NCI-H128 (cell line): Measurements from ENCODE around the gene RPS6KA5.
"Not testable (repeated sequence)": the region's sequence is repeated elsewhere in the genome, so short reads cannot be mapped to it uniquely, and the experiment has no call there.

ENCODE experiments used
- DNase-seq: peaks from one replicate; lab custom pipeline; 2025; ENCODE audit not compliant: unreplicated experiment; lab: John Stamatoyannopoulos, UW

RPS6KA5 gene

DNA sequence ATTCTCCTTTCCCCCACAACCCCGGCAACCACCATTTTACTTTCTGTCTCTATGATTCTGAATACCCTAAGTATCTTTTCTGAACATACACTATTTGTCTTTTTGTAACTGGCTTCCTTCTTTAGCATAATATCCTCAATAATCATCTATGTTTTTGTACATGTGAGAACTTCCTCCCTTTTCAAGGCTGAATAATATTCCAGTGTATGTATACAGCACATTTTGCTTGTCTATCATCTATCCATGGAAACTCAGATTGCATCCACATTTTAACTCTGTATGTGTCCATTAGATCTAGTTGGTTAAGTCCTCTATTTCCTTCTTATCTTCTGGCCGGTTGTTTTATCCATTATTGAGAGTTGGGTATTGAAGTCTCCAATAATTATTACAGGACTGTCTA, 180.2 kb downstream of the RPS6KA5 start:
- no peak for DNase-seq

DNA sequence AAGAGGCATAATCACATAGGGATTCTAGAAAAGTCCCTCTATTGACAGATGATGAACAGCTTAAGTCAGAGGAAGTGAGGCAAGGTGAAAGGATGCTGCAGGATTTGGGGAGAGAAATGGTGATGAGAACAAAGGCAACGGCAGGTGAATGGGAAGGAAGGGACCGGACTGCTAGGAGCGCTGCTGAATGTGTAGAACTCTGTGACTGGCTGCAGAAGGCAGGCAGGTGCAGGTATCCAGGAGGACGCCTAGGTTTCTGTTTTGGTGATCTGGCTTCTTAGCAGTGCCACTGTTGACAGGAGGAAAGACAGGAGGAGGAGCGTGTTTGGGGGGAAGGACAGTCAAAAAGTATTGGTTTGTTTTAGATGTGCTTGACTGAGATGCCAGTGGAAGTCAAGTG, 185.8 kb downstream of the RPS6KA5 start:
- no peak for DNase-seq

DNA sequence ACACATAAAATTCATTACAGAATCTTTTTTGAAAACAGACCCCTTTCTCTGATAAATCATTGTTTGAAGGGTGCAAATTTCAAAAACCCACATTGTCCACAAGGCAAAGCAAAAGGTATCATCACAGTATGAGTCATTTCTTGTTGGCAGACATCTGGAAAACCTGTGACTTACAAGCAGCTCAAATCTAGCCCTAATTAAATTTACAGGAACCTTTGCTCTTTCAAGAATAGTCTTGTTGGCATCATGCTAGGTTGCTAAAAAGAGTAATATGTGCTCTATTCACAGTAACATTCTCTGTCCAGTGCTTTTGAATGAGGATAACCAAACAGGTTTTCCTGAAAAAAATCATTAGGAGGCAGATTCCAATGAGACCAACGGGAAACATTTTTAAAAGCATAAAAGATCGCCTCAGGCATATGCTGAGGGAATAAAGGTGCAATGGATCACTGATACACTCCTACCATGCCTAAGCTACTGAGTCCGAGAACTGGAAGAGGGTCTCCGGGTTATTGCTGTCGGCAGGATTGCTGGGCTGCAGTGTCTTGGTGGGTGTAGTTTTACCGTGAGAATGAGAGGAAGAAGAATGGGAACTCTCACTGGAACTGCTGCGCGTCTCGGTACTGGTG, 188.7 kb downstream of the RPS6KA5 start:
- DNase-seq = no peak

DNA sequence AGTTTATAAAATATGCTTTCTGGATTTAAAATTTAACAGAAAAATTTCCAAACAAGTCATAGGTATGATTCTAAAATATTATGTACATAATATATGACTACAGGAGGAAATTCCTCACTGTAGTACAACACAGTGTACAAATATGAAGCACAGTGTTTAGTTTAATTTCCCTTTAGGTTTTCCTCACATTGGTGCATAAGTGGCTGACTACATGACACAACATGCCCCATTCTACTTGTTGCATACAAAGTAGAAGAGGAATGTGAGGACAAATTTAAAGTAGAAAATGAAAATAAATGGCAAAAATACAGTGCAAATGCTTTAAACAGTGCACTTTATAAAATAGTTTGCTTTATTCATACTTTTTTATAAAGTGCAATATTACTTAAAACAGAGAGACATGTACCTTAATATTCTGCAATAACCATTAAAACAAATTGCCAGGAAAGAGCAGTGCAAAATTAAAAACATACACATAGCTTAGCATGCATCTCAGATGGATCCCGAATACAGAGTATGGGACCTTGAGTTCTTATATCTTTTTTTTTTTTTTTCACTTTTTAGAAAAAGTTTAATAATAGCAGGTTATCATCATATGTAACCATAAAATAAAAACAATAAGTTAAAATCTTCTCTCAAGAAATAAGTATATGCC, 189.4 kb downstream of the RPS6KA5 start:
- DNase-seq = no peak

DNA sequence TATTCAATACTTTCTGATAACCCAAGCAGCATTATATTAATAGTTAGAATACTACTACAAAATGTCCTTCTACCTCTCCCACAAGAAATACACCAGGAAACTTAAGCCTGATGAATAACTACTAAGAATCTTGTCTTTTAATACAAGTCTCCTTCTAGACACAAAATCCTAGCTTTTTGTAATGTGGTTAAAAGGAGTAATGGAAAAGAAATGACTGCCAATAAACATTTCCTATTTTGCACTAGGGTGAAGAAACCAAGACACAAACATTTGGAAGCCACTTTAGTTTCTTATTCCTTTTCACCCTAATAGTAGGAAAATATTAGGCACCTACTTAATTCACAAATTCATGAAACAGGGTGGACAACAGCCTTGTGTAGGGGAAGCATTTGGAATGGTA, 192.9 kb downstream of the RPS6KA5 start:
- no peak for DNase-seq

DNA sequence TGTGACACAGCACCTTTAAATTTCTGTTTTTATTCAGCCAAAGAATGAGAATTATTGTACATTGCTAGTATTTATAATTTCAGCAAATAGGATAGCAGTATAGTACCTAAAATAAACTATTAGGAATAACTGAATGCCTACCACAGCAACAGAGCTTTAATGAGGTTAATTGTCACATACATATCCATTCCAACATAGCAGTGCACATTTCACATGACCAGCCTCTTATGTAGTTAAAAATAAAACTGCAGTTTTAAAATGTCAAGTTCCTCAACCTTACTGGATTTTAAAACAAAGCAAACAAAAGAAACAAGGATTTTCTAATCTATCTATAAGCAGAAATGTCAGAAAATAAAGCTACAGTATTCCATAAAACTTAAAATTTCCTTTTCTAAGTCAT, 193.6 kb downstream of the RPS6KA5 start:
- DNase-seq = no peak

DNA sequence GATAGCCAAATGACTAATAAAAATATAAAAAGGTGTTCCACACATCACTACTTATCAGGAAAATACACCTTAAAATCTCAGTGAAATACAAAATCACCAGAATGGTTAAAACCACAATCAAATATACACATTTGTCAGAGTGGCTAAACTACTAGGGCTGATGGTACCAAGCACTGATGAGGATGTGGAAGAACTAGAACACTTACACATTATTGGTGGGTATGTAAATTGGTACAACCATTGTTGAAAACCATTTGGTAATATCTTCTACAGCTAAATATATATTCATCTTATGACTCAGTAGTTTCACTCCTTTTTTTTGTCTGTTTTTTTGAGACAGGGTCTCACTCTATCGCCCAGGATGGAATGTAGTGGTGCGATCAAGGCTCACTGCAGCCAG, 195.7 kb downstream of the RPS6KA5 start:
- no peak for DNase-seq

DNA sequence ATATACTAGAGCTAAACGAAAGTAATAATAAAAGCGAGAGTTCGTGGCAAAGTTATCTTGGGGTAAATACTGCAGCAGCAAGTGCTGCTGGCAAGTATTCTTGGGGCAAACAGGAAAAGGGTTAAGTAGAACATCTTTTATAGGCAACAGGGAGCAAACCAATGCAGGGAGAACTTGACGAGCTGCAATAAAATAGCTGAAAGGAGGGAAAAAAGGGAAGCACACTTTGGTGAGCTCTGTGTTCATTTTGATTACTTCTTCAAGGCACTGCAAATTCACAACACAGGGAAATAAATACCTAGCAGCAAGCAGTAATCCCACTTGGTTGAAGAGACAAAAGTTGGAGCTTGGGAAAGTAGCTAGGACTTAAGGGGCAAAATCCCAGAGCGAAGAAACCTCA, 201.9 kb downstream of the RPS6KA5 start:
- no peak for DNase-seq

DNA sequence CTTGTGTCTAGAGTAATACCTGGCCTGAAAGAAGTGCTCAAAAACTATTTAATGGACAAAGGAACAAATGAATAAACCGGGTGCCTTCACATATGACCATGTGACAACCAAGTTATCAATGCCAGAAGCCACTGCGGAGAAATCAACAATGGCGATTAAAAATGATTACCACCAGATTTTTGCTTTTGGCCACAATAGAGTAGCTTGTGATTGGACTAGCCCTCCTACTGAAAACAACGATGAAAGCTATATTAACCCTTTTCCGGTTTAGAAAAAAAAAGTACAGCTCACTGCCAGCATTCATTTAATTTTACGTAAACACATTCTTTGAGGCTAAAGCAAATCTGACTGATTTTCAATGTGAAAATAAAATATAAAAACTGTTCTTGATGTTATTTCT, 202.6 kb downstream of the RPS6KA5 start:
- DNase-seq = no peak

DNA sequence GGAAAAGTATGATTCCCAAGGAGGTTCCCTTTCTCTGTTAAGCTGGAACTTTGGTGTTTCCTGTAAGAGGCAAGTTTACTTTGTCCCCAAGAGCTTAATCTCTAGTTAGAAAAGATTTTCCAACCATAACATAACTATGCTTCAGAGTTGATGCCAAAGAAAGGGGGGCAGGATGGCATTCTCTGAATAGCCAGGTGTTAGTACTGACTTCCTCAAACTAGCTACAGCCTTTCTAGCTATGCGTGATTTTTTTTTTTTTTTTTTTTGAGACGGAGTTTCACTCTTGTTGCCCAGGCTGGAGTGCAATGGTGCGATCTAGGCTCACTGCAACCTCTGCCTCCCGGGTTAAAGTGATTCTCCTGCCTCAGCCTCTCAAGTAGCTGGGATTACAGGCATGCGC, 204.3 kb downstream of the RPS6KA5 start:
- not testable (repeated sequence) for DNase-seq

DNA sequence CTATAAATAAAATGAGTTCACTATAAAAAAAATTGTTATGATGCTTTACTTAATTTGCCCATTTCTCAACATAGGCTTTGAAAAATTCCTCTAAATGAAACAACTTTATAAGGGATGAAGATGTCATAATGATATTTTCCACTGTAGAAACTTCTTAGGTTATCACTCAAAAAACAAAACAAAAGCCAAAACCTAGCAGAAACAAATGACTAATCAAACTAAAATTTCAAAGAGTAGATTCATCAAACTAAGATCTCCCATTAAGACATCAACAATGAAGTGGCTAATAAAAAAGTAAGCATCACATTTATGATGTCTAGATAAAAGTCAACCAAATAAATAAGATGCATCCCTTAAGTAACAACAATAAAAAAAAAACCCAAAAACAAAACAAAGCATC, 207.3 kb downstream of the RPS6KA5 start:
- no peak for DNase-seq

DNA sequence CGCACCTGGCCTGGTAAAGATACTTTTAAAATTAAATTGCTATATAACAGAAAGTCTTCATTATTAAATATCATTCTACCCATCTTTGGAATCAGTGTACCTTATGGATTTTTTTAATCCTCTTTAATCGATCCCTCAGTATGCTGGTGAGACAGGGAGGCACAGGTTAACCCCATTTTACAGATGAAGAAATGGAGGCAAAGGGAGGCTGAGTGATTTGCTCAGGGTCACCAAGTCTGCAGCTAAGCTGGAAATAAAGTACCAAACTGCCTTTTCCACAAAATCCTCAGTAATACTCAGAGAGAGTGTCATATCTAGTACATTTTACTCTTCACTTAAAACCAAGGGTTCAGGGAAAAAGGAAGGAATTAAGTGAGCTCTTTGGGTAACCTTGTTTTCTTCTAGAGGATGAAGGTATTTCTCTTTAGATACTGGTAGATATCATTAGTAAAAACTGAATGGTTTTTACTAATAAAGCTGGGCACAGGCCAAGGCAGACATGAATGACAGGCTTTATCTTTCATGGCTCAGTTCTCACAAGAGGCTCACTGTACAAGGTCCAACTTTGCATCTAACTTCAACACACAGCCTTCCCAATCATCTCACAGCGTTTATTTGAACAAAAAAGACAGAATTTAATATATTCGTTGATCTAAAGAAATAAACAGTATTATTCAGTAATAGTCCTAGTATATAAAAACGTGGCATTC, 209.0 kb downstream of the RPS6KA5 start:
- no peak for DNase-seq

DNA sequence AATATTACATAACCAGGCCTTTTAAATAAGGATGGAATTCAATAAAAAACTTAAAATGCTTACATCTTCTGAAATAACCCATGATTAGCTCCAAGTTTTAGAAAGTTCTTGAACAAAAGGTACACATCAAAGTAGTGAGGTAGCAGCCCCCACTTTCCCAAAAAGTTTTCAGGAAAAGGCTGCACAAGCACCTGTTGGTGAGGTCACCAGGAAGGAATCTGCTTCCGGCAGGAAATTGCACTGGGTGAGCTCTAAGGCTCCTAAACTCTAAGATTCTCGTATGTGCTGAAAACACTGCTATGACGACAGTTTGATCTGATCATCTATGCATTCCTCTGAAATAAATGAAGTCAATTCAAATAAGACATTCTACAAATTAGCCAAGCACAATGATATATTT, 210.0 kb downstream of the RPS6KA5 start:
- DNase-seq = no peak

DNA sequence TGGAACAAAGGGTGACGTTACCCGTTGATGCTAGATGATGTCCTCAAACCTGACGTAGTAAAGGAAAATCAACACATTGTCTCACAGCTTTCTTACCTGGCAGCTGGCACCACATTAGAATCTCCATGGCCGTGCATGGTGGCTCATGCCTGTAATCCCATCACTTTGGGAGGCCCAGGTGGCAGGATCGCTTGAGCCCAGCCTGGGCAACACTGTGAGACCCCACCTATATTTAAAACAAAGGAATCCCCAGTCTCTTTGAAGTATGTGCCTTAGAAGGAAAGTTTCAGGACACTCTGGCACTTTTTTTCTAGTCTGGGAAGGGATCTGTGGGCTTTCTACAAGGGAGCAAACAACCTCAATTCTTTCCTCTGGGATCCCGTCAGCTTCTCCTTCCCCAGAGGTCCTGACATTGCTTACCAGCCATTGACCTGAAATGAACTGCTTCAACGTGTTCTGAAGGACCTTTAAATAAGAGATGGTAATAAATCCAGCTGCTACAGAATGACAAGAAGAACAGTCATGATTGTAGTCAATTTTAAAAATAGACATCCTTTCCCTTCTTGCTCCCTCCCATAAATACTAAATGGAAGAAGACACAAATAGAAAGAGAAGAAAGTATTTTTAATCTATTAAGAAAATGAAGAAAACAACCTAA, 210.5 kb downstream of the RPS6KA5 start:
- no peak for DNase-seq

DNA sequence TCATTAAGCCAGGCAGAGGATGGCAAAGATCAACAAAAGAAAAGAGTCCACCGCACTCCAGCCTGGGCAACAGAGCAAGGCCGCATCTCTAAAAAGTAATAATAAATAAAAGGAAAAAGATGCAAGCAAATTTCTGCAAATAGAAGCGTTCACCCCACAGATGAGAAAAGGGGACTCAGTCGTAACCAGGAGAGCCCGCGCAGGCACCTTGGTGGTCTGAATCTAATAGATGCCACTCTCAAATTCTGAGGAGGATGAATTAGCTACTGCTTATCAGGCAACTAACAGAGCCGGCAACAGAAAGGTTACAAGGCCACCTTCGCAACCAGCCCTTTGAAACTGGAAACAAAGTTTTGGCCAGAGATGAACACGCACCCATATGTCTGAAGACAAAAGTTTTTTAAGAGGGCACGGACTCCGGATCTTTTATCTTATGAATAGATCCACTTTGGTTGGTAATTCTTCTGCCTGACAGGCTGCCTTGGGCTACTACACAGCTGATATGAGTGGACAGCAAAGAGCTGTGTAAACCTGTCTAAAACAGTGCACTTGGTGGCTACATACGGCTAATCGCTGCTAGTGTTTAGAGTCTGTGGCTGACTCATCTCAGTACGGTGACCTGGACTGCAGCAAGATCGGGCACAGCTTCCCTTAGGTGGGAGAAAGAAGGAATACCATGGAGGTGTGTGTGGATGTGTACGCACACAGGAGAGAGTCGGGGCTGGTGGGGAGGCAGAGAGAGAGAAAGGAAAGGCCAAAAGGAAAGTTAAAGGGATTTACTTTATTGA, 211.3 kb downstream of the RPS6KA5 start:
- DNase-seq = no peak

DNA sequence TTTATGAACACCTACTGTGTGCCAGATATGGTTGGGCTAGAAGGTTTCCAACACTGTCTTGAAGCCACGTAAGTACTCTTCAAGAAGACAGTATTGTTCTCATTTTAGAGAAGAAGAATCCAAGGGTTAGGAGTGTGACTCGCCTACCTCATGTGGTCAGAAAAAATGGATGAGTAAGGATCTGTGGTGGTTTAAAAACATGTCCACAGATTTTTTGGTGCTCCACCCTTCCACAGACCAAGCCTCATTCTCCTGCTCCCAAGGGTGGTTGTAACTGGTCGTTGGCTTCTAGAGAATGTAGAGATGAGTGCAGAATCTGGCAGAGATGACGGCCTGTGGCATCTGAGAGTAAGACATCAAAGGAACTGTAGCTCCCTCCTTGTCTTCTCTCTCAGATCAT, 213.9 kb downstream of the RPS6KA5 start:
- DNase-seq = no peak

DNA sequence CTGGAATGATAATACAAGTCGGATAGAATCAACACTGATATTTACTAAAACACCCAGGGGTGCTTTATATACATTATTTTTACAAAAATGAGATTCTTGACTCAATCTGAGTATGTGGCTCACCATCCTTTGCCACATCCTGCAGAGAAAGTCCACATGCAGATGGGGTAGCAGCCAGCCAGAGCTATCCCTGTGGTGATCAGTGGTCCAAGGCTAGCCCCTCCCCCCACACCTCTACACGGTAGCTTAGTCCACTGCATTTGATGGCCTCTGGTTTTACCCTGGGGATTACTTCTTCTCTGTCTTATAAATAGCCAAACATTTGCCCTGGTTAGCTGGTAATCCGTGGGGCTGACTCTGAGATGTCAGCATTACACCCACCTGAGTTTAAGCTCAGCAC, 216.1 kb downstream of the RPS6KA5 start:
- DNase-seq = no peak

DNA sequence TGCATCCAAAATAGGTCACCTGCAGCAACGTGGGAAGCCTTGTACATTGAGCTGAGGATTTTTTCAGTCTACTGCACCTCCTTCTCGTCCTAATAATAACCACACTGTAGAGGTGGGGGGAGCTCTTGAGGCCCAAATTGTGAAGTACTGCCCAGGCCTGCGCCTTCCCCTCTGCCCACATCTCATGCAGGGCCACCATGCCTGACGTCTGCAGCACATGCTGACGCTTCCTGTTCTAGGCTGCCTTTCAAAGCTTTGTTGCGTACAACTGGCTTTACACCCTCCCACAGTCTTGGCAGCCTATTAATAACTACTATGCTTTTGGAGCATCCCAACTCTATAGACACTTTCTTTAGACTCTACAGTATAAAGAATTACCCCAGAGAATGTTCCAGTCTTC, 217.7 kb downstream of the RPS6KA5 start:
- no peak for DNase-seq

DNA sequence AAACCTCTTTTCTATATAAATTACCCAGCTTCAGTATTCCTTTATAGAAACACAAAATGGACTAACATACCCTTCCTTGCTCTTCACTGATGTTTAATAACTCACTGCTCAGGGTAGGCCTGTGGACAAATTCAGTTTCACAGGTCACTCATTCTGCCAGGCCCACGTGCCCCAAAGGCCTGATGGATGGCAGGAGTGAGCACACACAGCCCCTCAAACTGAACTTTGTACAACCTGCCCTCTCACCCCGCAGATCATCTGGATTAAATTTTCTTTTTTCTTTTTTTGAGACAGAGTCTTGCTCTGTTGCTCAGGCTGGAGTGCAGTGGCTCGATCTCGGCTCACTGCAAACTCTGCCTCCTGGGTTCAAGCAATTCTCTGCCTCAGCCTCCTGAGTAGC, 219.8 kb downstream of the RPS6KA5 start:
- not testable (repeated sequence) for DNase-seq

DNA sequence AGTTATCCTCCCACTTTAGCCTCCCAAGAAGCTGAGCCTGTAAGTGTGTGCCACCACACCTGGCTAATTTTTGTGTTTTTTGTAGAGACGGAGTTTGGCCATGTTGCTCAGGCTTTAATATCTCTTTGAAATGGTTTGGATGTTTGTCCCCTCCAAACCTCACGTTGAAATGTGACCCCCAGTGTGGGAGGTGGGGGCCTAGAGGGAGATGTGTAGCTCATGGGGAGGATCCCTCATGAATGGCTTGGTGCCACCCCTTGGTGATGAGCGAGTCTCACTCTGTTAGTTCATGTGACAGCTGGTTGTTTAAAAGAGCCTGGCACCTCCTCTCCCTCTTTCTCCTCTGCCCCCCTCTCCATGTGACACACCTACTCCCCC, 220.6 kb downstream of the RPS6KA5 start:
- DNase-seq = no peak
